Raji (cell line): ENCODE data around the gene ORC3.

Experiments
- POLR2A ChIP-seq: IDR thresholded peaks from 2 replicates; pipeline ENCODE4 v1.6.1; 2011; ENCODE audit warnings: low read depth, low read length, control low read depth; ENCODE audit not compliant: insufficient read depth

Gene ORC3

GRCh38 chr6:87669051-87669450 lies 79.1 kb downstream of the ORC3 start:
- no peak for TF ChIP-seq POLR2A

DNA sequence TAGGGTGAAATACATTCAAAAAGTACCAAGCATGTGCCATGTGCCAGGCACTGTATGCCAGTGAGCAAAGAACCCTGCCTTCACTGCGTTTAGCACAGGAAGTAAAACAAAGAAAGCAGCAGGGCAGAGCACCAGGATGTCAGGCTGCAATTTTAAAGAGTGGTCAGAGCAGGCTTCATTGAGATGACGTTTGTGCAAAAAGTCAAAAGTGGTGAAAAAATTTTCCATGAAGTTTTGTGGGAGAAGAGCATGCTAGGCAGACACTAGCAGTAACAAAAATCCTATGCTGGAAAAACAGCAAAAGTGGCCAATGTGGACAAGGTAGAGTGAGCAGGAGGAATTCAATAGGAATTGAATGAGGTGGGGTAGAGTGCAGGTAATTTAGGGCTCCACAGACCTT lies 80.8 kb downstream of the ORC3 start:
- no peak for TF ChIP-seq POLR2A

- TF ChIP-seq POLR2A, result no peak
Observed at GRCh38 chr6:87671555-87672029, 81.7 kb downstream of the ORC3 start.

DNA sequence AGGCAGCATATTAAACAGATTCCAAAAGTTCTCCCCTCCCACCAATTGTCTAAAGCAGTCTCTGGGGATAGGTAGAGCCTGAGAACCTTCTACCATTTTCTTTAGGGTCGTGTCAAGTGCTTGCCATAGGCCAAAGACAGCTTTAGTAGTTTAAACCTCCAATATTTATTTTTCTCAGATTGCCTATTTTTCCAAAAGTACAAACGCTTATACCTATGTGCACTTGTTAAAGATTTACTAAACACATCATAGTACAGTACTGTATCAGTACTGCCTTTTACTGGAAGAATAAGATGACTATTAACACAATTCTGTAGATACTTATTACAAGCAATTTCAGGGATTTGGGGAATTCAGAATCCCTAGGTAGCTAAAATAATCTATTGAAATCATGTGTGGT lies 82.7 kb downstream of the ORC3 start:
- TF ChIP-seq POLR2A, result no peak

DNA sequence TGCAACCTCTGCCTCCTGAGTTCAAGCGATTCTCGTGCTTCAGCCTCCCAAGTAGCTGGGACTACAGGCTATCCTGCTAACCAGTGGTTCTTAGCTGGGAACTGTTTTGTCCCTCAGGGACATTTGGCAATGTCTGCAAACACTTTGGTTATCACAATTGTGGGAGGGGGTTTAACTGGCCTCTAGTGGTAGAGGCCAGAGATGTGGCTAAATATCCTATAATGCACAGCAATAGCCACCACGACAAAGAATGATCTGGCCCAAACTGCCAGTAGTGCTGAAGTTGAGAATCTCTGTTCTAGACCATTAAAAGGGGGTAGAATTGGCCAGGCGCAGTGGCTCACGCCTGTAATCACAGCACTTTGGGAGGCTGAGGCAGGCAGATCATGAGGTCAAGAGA lies 83.3 kb downstream of the ORC3 start:
- no peak for TF ChIP-seq POLR2A

- no peak for TF ChIP-seq POLR2A
Observed at GRCh38 chr6:87674290-87674689, 84.4 kb downstream of the ORC3 start.

- no peak for TF ChIP-seq POLR2A
Observed at GRCh38 chr6:87675004-87675681, 85.2 kb downstream of the ORC3 start.

- no peak for TF ChIP-seq POLR2A
Observed at GRCh38 chr6:87682310-87682709, 92.4 kb downstream of the ORC3 start.

DNA sequence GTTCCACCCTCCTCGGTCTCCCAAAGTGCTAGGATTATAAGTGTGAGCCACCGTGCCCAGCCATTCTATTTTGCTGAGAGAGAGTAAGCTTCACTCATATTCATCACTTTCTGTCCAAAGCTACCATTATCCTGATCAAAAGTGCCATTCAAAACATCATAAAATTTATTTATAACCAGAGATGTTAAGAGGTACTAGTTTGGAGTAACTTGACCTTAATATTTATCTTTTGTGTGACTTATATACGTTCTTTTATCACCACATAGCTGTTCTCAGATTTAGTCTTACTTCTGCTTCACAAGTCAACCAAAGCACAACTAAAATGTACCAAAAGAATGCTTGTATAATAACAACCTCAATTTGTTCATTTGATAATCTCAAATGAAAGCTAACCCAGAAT lies 94.0 kb downstream of the ORC3 start:
- TF ChIP-seq POLR2A, result no peak

GRCh38 chr6:87684895-87685654 lies 95.1 kb downstream of the ORC3 start:
- no peak for TF ChIP-seq POLR2A

GRCh38 chr6:87687296-87687695 lies 97.4 kb downstream of the ORC3 start:
- TF ChIP-seq POLR2A, result no peak

GRCh38 chr6:87690441-87690840 lies 100.5 kb downstream of the ORC3 start:
- TF ChIP-seq POLR2A, result no peak

DNA sequence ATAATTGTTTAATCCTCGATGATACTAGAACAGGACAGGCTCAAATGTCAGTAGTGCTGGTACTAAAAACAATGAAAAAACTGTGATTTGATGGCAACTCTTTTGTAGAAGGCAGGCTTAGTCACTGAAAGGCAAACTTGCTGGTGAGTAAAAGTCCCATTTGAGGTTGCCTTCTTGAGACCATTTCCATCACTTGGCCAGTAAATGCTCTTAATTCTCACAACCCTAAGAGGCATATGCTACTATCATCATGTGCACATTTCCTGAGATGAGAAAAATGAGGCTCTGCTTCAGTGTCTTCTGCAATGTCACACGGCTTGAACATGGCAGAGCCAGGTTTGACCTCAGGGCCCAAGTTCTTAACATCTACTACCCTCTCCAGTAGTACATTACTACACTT lies 102.2 kb downstream of the ORC3 start:
- TF ChIP-seq POLR2A, result no peak

- TF ChIP-seq POLR2A, result no peak
Observed at GRCh38 chr6:87697581-87698546, 107.9 kb downstream of the ORC3 start.

DNA sequence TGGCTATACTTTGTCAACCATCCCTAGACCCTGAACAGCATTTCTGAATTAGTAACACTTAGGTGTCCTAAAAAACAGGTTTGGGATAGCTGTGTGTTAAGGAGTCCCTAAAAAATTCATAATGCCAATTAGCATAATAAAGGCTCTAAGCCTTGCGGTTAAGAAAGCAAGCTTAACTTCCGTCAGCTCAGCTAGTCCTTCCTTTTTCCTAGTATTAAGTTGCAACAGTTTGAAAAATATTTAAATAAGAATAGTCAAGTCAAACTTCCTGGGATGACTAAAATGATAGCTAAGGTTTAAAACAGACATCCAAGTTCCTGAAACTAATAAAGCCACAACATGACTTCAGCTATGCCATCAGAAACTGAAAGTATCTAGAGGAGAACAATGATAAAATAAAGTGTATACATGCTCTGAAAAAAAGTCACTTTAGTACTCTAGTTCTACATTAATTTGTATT lies 108.6 kb downstream of the ORC3 start:
- no peak for TF ChIP-seq POLR2A
